Measurements from ENCODE around the gene HIVEP3.
"Not testable (repeated sequence)": the region's sequence is repeated elsewhere in the genome, so short reads cannot be mapped to it uniquely, and the experiment has no call there.

HIVEP3 gene

GRCh38 chr1:41918450-41919043 is at the start of gene HIVEP3:
TSS of gene HIVEP3 (minus strand) at chr1:41918922.
- DNase-seq (ENCODE audit: low spot score), result peak; percentile 48

DNA sequence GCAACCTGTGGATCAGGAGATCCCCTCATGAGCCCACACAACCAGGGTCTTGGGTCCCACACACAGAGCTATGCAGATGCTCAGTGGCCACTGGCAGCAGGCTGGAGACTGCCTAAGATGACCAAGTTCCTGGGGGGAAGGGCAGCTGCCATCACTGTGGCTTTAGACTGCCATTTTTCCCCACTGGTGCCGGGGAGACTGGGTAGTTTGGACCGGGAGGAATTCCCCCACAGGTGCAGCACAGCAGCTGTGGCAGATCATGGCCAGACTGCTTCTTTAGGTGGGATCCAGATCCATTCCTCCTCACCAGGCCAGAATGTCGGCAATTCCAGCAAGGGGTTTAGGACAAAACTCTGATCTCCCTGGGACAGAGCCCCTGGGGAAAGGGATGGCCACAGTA is 45.7 kb upstream of the HIVEP3 start:
- DNase-seq (ENCODE audit: low spot score), result no peak

- DNase-seq (ENCODE audit: low spot score), result no peak
Measured at GRCh38 chr1:41963636-41964035, 44.9 kb upstream of the HIVEP3 start.

DNA sequence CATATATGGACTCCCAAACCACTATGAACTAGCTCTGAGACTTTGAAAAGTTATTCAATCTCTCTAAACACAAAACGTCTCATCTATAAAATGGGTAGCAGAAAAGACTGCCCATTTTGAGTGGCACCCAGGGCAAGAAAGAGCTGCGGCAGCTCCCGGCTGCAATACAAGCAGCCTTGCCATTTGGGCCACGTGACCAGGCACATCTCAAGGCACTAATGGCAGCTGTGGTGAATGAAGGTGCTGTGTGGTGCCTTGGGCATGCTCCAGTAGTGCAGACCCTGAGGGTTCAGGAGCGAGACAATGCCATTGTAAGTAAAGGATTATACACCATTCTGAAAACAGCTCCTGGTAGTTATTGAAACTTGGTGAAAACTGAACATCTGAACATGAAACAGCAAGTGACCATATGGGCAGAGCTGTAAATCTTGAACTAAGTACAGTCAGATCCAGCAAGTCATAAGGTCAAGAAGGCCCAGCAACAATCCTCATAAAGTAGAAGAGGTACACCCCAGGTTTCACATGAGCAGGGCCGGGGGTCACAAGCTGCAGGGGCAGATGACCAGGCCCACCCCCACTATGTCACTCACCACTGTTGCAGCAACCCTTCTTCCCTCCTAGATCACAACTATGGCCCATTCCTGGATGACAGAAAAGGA is 39.4 kb upstream of the HIVEP3 start:
- DNase-seq (ENCODE audit: low spot score), result no peak

DNA sequence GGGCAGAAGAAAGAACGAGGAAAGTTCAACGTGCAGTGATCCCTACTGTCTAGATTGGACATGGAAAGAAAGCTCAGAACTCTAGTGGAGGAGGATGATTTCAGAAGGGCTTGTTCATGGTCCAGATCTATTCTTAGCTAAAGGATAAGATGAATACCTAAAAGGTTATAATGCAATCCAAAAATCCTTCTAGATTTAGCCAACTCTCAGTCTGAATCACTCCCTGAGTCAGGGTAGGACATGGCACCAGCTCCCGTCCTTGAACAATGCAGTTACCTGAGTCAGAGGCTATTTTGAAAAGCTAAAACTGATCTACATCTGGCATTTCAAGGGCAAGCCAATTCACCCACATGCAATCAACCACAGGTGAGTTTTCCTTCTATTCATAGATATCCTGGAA is 38.8 kb upstream of the HIVEP3 start:
- DNase-seq (ENCODE audit: low spot score), result peak; percentile 92

DNA sequence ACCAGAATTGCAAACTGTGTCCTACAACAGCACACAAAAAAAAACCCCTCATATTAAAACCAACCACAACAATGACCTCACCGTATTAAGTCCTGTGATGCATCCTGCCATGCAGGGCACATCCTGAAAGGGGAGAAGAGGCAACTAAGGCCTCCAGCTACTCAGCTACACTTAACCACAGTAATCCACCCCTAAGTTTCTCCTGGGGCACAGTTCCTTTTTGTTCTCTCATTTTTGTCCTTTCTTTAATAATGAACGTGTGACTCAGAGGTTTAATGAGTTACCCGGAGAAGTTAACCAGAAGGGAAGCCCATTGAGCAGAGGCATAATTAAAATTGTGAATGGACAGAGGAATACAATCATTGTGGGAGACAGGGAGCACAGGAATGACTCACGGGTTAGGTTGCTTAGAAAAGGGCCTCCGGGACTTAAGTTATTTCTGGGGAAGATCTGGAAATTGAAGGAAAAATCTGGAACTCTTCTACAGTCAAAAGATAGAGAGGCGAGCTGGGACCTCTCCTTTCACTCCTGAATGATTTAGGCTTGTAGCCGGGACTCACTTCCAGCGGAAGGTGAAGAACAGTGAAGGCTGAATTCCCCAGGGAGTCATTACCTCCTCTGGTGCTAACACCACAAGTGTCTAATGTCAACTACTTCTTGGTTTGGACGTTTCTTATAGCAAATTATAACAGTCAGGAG is 36.9 kb upstream of the HIVEP3 start:
- peak; percentile 100 for DNase-seq (ENCODE audit: low spot score)

DNA sequence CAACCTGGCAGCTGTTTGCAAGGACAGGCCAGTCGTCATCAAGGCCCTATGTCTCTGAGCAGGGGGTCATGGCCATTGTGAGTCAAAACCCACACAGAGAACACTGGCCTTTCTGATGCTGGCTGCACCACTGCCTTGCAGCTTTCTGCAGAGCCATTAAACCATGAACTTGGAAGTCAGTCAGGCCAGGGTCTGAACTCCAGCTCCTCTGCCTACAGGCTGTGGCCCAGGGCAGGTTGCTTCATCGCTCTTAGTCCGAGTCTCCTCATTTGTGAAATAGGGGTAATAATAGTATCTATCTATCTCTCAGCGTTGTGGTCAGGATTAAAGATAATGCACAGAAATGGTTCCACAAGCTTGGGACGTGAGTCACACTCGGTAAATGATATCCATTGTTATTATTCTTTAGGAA is 35.8 kb upstream of the HIVEP3 start:
- DNase-seq (ENCODE audit: low spot score), result peak; percentile 83

GRCh38 chr1:41953291-41953690 is 34.6 kb upstream of the HIVEP3 start:
- DNase-seq (ENCODE audit: low spot score), result no peak

GRCh38 chr1:41952208-41952607 is 33.5 kb upstream of the HIVEP3 start:
- no peak for DNase-seq (ENCODE audit: low spot score)

- not testable (repeated sequence) for DNase-seq (ENCODE audit: low spot score)
Measured at GRCh38 chr1:41951492-41951891, 32.8 kb upstream of the HIVEP3 start.

DNA sequence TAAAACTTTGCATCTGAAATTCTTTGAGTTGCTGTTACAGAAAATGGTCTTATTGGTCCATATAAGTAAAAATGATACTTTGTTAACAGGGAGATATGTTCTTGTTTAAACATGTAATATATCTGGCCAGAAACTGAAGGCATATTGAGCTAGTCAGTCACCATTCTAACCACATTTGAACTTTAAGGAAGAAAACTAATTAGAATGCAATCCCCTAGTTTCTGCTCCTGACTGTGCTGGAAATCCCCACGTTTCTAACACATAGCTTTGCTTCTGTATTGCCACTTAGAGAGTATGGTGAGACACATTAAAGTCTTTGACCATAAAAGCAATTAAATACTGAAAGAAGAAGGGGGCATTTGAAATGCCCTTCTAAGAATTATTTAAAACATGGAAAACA is 32.1 kb upstream of the HIVEP3 start:
- DNase-seq (ENCODE audit: low spot score), result peak; percentile 70

DNA sequence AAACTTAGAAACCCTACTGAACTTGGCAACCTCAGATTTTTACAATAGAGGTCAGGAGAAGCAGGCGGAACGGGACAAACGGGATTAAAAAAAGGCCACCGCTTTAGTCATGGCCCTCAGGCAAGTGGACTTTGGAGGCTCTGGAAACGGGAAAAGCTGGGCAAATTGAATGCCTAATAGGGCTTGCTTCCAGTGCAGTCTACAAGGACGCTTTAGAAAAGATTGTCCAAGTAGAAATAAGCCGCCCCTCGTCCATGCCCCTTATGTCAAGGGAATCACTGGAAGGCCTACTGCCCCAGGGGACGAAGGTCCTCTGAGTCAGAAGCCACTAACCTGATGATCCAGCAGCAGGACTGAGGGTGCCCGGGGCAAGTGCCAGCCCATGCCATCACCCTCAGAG is 27.2 kb upstream of the HIVEP3 start:
- DNase-seq (ENCODE audit: low spot score), result not testable (repeated sequence)

GRCh38 chr1:41943717-41944116 is 25.0 kb upstream of the HIVEP3 start:
- DNase-seq (ENCODE audit: low spot score), result no peak

DNA sequence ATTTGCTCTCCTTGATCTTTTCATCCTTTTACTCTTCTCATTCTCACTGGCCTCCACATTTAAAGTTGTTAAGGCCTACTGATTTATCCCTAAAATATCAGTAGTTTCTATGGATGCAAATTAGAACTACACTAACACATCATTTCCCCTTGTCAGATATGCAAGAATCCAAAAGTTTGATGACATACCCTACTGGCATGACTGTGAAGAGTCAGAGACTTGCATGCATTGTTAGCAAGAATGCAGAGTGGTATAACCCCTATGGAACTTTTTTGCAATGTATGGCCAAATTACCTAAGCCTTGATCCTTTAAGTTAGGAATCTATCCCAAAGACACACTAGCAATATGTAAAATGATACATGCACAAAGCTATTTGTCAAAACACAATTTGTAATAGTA is 23.6 kb upstream of the HIVEP3 start:
- no peak for DNase-seq (ENCODE audit: low spot score)

GRCh38 chr1:41941381-41941780 is 22.7 kb upstream of the HIVEP3 start:
- DNase-seq (ENCODE audit: low spot score), result no peak

DNA sequence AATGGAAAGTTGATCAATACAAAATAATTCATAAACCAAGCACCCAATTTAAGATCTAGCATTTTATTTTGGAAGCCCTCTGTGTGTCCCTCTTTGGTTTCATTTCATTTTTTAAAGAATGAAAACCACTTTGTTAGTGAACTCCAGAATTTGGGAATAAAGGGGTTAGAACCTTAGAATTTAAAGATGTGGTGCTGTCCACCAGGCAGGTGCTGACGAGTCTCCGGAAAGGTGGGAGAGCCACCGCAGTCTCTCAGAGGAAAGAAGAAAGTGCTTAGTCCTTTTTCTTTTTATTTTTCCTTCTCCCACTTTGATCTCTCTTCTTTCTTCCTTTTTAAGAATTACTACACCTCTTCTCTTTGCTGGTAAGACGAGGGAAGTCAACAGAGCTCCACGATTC is 20.5 kb upstream of the HIVEP3 start:
- DNase-seq (ENCODE audit: low spot score), result no peak

- DNase-seq (ENCODE audit: low spot score), result peak; percentile 84
Measured at GRCh38 chr1:41936107-41936506, 17.4 kb upstream of the HIVEP3 start.

DNA sequence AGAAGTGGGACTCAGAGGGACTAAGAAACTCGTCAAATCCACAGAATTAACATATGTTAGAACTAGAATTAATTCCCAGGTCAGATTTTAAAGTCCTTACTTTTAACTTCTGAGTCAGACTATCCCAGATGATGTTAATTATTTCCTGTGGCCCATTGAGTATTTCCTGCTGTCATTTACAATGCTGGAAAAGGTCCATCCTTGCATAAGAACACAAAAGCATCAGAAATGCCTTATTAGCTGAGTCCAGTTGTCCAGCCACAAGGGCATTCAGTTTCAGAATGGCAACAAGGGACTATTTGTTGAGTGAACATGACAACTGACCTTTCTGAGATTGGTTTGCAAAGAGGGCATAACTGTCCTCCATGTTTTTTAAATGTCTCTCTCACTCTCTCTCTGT is 16.5 kb upstream of the HIVEP3 start:
- peak; percentile 33 for DNase-seq (ENCODE audit: low spot score)

DNA sequence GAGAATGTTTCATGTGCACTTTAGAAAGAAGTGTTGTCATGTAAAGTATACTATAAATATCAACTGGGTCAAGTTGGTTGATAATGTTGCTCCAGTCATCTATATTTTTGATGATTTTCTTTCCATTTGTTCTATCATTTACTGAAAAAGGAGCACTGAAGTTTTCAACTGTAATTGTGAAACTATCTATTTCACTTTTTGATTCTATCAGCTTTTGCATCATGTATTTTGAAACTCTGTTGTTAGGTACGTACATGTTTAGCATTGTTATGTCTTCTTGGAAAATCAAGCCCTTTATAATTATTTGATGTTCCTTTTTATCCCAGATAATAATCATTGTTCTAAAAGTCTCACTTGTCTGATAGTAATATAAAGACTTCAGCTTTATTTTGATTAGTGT is 14.4 kb upstream of the HIVEP3 start:
- no peak for DNase-seq (ENCODE audit: low spot score)

DNA sequence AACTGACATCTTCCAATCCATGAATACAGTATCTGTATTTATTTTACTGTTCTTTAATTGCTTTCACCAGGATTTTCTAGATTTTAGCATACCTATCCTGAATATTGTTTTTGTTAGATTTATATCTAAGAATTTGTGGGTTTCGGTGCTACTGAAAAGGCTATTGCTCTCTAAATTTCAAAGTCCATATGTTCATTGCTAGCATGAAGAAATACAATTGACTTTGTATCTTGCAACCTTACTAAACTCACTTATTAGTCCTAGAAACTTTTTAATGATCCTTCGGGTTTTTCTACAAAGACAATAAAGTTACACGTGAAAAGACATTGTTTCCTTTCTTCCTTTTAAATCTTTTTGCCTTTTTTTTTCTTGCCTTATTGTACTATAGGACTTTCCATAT is 12.9 kb upstream of the HIVEP3 start:
- no peak for DNase-seq (ENCODE audit: low spot score)

GRCh38 chr1:41927118-41927517 is 8.4 kb upstream of the HIVEP3 start:
- no peak for DNase-seq (ENCODE audit: low spot score)

DNA sequence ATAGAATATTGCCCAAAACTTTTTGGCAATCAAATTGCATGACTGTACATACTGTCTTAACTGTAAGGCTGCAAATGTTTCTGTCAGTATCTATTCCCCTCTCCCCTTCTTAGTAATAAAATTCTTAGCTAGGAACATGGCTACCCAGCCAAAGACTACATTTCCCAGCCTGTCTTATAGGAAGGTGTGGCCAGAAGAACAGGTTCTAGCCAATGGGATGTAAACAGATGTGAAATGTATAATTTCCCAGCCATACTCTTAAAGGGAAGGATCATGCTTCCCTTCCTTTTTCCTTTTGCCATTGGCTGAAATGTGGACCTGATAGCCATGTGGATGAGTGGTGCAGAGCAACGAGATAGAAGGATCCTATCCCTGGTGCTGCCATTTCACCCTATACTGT is 7.0 kb upstream of the HIVEP3 start:
- DNase-seq (ENCODE audit: low spot score), result no peak

DNA sequence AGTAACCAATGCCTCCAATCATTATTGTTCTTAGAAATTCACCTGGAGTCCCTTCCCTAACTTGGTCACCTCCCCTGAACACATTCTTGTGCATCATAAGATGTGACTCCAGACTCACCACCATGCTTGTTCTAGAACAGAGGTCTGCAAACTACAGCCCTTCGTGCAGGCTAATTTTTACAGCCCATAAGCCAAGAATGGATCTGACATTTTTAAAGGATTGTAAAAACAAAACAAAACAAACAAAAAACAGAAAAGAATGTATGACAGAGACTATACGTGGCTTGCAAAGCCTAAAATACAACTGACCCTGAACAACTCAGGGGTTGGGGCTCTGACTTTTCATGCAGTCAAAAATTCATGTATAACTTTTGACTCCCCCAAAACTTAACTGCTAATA is 6.2 kb upstream of the HIVEP3 start:
- DNase-seq (ENCODE audit: low spot score), result no peak

GRCh38 chr1:41921271-41921670 is 2.5 kb upstream of the HIVEP3 start:
- not testable (repeated sequence) for DNase-seq (ENCODE audit: low spot score)

Data from kidney tubule cell (primary cell).